GM12872 (cell line): ENCODE measurements around the gene WNT2.

Experiments used
- CTCF ChIP-seq: IDR thresholded peaks from 3 replicates; pipeline ENCODE4 v1.5.1; 2011; ENCODE audit warnings: low read depth, mild to moderate bottlenecking, low read length, moderate library complexity; ENCODE audit not compliant: insufficient read depth

WNT2 gene

GRCh38 chr7:117262546-117262945 lies 60.3 kb downstream of the WNT2 start:
- no peak for TF ChIP-seq CTCF

DNA sequence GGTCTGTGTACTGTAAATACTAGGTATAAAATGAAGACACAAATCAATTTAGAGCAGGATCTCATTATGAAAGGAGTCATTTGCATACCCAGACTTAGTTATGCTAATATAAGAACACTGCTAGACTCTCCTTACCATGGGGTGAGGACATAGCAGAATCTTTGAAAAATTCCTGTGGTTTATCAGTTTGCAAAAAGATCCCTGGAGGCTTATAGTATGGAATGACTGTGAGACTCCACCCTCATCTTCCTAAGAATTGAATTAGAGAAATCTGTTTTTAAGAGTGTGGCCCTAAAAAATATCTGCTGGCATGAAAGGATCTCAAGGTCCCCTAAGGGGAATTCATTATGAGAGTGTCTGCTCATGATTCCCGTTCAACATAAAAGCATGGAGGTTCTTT lies 63.2 kb downstream of the WNT2 start:
- TF ChIP-seq CTCF, result no peak

GRCh38 chr7:117251687-117252086 lies 71.2 kb downstream of the WNT2 start:
- TF ChIP-seq CTCF, result no peak

DNA sequence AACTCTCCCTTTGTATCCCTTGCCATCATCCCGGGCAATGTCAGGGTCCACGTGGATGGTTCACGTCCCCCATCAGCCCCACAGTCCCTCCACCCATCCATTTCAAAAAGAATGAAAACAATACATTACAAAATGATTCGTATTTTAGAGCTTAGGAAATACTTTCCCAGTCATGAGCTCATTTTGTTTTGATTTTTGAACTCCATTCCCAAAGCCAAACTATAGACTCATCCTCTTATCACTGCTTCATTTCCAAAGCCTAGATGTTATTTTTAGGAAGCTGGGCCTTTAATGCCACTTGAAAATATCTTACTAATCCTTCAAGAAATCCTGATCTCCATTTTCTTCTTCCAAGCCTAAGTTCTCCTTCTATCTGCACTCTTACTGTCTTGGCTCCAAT lies 72.1 kb downstream of the WNT2 start:
- no peak for TF ChIP-seq CTCF

- TF ChIP-seq CTCF, result no peak
These were observed 72.6 kb downstream of the WNT2 start for GRCh38 chr7:117250245-117250644.

DNA sequence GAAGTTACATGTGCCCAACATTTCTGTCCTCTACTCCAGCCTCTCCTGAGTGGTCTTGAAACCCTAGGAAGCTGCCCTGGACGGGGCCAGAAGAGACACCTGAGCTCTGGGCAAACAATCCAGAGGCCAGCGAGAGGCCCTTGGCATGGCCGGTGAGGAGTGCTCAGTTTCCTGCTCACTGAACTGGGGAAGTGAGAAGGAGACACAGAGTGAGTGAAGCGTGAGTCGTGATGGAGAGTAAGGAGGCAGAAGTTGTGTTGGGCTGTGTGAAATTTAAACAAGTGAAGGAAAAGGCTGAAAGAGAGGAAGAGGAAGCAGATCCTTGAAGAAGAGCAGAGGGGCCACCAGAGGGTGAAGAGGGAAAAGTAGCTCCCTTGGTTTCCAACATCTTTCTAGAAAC lies 73.2 kb downstream of the WNT2 start:
- TF ChIP-seq CTCF, result no peak

- no peak for TF ChIP-seq CTCF
These were observed 74.0 kb downstream of the WNT2 start for GRCh38 chr7:117248829-117249228.

GRCh38 chr7:117247809-117248208 lies 75.0 kb downstream of the WNT2 start:
- TF ChIP-seq CTCF, result no peak
